ENCODE results near the gene YARS1.
A peak's percentile ranks its signal among the peaks of the same experiment; 100 is the strongest.

The YARS1 gene

GRCh38 chr1:32774950-32775634 is 42.1 kb downstream of the YARS1 start:
- FAIRE-seq (no peak), DNase-seq (ENCODE audit: insufficient read length, low spot score) (no peak)
- no peak for TF ChIP-seq CTCF (IDR thresholded peaks at IDR 0.05; ENCODE audit: insufficient read depth, missing control alignments)

DNA sequence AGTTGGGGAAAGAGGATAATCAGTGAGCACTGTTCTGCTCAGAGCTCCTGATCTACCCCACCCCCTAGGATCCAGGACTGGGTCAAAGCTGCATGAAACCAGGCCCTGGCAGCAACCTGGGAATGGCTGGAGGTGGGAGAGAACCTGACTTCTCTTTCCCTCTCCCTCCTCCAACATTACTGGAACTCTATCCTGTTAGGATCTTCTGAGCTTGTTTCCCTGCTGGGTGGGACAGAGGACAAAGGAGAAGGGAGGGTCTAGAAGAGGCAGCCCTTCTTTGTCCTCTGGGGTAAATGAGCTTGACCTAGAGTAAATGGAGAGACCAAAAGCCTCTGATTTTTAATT is 42.7 kb downstream of the YARS1 start:
- FAIRE-seq (no peak), DNase-seq (ENCODE audit: insufficient read length, low spot score) (no peak)
- TF ChIP-seq CTCF (IDR thresholded peaks at IDR 0.05; ENCODE audit: insufficient read depth, missing control alignments) = no peak

GRCh38 chr1:32773764-32774463 is 43.2 kb downstream of the YARS1 start:
- TF ChIP-seq CTCF (IDR thresholded peaks at IDR 0.05; ENCODE audit: insufficient read depth, missing control alignments) = no peak
- DNase-seq (ENCODE audit: insufficient read length, low spot score) (no peak), FAIRE-seq (no peak)

DNA sequence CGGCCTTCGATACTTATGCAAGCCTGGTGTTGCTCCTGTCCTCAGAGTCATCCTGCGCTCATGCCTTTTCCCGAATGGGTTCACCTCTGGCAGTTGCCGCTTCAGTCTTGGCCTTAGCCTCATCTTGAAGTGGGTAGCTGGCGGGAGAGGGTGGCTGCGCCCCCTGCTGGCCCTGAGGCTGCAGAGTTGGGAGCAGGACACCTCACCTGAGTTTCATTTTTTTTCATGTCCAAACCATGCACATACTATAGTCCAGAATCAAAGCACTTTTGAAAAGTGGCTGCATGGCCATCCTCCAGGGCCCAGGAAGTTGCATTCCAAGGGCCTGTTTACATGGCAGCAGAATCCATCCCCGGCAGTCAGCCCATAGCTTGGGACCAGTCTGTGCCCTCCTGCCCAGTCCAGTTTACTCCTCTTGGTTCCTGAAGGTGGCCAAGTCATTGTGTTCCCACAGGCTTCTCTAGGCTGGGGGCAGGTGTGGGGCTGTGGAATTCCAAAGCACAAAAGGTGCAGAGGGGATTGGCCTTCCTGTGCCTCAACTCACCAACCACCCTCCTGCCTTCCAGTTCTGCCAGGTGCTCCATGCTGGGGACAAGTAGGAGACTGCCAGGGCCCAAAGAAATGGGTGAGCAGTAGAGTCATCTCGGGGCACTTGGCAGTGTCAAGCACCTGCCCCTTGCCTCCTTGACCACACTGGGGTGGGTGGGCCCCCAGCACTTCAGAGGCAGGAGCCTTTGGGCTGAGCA is 44.0 kb downstream of the YARS1 start:
- TF ChIP-seq CTCF (IDR thresholded peaks at IDR 0.05; ENCODE audit: insufficient read depth, missing control alignments) = peak; percentile 95
- FAIRE-seq (no peak), DNase-seq (ENCODE audit: insufficient read length, low spot score) (peak; percentile 89)

DNA sequence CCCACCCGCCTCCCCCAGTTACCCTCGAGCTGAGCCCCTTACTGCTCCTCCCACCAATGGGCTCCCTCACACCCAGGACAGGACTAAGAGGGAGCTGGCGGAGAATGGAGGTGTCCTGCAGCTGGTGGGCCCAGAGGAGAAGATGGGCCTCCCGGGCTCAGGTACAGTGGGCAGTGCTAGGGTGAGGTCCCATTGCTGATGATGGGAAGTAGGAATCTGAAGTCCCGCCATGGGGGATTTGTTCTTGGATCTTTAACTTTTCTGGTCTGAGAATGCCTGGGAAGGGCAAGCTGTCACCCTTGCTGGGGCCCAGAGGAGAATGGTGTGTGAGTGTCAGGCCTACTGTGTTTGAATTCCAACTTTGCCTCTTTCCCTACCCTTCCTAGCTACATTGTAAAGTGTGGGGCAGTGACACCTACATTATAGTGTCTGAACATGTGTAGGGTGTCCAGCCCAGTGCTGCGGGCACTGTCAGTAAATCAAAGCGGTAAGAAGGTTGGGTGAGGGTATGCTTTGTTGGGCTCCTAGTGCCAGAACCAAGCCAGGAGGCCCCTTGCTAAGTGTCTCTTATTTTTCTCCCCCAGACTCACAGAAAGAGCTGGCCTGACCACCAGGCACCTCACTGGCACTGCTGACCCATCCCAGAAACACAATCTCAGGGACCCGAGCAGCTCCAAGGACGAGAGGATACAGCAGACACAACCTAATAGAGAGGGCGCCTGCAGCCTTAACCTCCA is 44.7 kb downstream of the YARS1 start:
- no peak for TF ChIP-seq CTCF (IDR thresholded peaks at IDR 0.05; ENCODE audit: insufficient read depth, missing control alignments)
- no peak for FAIRE-seq
- no peak for DNase-seq (ENCODE audit: insufficient read length, low spot score)

DNA sequence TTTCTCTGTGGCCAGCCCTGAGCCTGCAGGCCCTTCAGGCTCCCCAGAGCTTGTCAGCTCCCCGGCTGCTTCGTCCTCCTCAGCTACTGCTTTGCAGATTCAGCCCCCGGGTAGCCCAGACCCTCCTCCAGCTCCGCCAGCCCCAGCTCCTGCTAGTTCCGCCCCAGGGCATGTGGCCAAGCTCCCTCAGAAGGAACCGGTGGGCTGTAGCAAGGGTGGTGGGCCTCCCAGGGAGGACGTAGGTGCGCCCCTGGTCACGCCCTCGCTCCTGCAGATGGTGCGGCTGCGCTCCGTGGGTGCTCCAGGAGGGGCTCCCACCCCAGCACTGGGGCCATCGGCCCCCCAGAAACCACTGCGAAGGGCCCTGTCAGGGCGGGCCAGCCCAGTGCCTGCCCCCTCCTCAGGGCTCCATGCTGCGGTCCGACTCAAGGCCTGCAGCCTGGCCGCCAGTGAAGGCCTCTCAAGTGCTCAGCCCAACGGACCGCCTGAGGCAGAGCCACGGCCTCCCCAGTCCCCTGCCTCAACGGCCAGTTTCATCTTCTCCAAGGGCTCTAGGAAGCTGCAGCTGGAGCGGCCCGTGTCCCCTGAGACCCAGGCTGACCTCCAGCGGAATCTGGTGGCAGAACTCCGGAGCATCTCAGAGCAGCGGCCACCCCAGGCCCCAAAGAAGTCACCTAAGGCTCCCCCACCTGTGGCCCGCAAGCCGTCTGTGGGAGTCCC is 45.4 kb downstream of the YARS1 start:
- no peak for DNase-seq (ENCODE audit: insufficient read length, low spot score)
- TF ChIP-seq CTCF (IDR thresholded peaks at IDR 0.05; ENCODE audit: insufficient read depth, missing control alignments) = no peak
- FAIRE-seq = no peak

All from D721Med (cell line).